Putamen (tissue), 1 donor: ENCODE data around the gene FCN2.

ENCODE experiments used
- DNase-seq: peaks from one replicate; pipeline ENCODE4 v3.0.0-alpha.2; 2016; ENCODE audit warnings: low spot score

The FCN2 gene

DNA sequence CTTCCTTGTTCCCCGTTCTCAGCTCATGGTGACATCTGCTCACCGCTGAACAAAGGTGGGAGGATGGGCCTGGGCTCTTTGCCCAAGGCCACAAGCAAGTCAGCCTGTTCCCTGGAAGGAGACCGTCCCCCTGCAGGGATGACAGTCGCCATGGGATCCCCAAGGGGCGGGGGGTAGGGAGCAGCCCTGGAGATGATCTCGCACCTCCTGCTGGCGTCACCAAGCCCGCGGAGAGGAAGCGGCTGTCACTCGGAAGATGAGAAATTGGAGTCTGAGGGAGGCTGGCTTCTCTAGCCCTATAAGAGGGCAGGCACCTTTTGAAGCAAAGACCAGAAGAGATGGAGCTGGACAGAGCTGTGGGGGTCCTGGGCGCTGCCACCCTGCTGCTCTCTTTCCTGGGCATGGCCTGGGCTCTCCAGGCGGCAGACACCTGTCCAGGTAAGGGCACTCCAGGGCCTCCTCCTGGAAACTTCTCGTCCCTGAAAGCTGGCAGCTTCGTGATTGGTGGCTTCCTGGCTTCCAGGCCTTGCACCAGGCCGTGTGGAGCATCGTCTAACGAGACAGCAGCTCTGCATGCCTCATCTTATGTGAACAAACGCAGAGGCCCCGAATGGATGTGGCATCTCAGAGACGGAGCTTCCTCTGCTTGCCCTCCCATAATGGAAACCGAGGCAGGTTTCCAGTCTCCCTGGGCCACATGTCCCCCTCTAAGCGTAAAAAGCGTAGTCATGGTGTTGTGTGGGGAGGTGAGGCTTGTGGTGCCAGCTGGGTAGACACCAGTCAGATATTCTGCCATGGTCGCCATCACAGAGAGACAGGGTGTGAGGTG lies at the start of gene FCN2:
Gene FCN2 (plus strand): TSS at position 327 of the 829 bp plus-strand sequence. CDS start 12 bp downstream, at position 339.
- no peak for DNase-seq

DNA sequence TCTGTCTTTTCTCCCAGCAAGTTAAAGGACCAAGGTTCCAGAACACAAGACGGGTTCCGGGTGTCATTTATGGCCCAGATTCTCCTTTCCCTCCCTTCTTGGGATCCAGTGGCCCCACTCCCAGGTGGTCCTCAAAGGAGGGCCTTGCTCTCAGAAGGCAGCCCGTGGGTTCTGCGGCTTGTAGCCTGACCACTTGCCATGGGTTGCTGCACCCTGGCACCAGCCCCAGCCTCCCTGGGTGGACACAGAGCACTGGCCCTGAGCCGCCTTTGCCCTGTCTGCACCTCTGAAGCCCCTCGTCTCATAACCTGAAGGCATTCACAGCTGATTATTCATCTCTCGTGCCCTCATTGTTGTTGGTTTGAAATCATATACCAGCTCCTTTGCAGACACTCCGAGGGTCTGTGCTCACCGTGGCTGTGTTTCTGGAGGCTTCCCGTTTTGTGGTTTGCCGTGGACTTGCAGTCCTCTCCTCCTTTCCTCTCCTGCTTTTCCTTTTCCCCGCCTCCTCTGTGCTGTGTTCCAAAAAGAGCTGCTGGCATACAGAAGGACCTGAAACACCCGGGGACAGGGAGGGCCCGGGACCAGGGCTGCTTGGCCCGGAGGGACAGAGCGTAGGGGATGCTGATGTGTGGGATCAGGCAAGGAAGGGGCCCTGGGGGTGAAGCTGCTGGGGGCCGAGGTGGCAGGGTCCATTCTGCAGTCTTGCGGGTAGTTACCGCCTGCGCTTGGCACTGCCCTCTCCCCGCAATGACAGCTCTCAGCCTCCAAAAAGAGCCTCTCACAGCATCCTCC lies 49.5 kb upstream of the FCN2 start:
- no peak for DNase-seq

- DNase-seq, result no peak
Observed at GRCh38 chr9:134832471-134832870, 48.1 kb upstream of the FCN2 start.

GRCh38 chr9:134833294-134833880 lies 47.2 kb upstream of the FCN2 start:
- DNase-seq, result no peak

- DNase-seq, result no peak
Observed at GRCh38 chr9:134834217-134834956, 46.2 kb upstream of the FCN2 start.

DNA sequence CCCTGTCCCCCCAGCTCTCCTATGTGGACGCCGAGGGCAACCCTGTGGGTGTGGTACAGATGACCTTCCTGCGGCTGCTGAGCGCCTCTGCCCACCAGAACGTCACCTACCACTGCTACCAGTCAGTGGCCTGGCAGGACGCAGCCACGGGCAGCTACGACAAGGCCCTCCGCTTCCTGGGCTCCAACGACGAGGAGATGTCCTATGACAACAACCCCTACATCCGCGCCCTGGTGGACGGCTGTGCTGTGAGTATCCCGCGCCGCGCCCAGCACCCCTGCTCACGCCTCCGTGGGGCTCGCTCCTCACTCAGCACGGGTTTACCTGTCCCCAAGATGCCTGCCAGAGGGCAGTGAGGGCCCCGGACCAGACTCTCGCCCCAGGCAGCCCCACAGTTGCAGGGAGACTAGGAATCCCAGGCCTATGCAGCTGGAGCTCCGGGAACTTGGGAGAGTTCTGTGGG lies 45.6 kb upstream of the FCN2 start:
- no peak for DNase-seq

GRCh38 chr9:134835448-134835847 lies 45.2 kb upstream of the FCN2 start:
- DNase-seq, result no peak

- DNase-seq, result no peak
Observed at GRCh38 chr9:134835987-134836386, 44.6 kb upstream of the FCN2 start.

GRCh38 chr9:134836406-134836970 lies 44.1 kb upstream of the FCN2 start:
- DNase-seq, result no peak

- DNase-seq, result no peak
Observed at GRCh38 chr9:134837529-134837928, 43.1 kb upstream of the FCN2 start.

DNA sequence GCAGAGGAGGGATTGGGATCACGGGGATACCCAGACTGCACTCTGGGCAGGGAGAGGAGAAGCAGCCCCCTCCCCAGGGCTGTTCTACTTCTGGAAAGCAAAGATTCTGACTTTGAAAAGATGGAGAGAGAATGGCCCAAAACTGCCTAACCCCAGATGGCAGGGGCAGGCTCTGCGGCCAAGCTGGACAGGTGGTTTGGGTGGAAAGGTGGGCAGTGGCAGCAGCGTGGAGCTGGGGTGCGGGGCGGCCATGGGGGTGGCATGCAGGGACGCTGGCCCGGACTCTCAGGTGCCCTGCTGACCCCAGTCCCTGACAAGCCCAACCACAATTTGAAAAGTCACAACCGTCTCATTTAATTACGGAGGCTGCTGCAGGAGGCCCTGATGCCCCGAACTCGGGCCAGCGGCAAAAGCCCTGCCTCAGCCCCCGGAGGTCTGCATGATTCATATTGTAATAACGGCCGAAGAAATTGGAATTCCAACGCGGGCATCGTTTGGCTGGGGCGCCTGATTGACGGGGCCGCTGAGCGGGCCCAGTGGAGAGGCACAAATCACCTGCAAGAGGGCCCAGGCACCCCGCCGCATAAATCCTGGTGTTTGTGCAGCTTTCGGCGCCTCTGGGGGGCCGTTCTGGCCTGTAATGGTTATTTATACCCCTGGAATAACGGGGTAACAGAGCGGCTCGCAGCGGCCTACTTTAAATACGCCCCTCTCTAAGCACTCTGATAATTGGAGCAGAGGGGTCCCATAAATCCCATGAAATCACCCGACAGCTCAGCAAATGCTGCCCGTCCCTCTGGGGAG lies 41.8 kb upstream of the FCN2 start:
- DNase-seq, result no peak

GRCh38 chr9:134839455-134840125 lies 41.0 kb upstream of the FCN2 start:
- DNase-seq, result no peak

DNA sequence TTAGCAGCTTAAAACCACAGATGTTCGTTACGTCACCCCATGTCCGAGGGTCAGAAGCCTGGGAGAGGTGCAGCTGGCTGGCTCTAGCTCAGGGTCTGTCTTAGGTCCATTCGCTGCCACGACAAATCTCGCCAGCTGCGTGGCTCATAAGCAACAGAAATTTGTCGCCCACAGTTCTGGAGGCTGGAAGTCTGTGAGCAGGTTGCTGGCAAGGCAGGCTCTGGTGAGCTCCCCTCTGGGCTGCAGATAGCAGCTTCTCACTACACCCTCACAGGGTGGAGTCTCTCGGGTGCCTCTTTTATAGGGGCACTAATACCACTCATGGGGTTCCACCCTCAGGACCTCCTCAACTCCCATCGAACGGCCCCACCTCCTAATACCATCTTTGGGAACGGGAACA lies 40.1 kb upstream of the FCN2 start:
- no peak for DNase-seq

GRCh38 chr9:134841180-134841904 lies 39.3 kb upstream of the FCN2 start:
- no peak for DNase-seq

- no peak for DNase-seq
Observed at GRCh38 chr9:134842321-134842720, 38.3 kb upstream of the FCN2 start.

GRCh38 chr9:134843740-134844139 lies 36.9 kb upstream of the FCN2 start:
- DNase-seq, result no peak

DNA sequence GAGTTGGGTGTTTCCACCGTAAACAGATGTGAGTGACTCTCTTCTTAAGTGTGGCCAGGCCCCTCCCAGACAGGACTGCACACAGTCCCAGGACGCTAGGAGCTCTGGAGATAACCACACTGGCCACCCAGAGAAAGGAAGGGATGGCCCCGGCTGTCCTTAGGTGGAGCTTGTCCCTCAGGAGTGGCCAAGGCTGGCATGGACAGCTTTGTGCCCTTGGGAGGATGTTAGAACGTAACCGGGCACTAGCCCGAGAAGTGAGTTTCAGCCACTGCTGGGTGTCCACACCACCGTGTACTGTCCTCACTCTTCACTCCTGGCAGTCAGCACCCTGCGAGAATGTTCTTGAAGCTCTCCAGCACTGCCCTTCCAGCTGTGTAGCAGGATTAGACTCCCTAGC lies 35.8 kb upstream of the FCN2 start:
- DNase-seq, result no peak

DNA sequence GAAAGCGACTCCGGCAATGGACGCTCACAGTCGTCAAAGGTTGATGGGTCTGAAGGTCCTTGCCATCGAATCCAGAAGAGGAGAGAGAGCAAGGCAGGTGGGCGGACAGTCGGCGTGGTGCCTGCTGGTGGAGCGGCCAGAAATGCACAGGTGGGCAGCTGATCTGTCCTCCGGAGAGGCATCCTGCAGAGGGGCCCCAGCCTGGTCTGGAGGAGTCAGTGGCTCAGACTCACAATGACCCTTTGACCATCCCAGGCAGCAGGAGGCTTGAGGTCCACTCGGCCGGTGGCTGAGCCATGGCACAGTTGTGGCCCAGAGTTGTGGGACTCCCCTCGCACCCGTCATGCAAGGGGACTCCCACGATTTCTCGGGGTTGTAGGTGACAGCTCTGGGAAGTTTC lies 34.4 kb upstream of the FCN2 start:
- no peak for DNase-seq

DNA sequence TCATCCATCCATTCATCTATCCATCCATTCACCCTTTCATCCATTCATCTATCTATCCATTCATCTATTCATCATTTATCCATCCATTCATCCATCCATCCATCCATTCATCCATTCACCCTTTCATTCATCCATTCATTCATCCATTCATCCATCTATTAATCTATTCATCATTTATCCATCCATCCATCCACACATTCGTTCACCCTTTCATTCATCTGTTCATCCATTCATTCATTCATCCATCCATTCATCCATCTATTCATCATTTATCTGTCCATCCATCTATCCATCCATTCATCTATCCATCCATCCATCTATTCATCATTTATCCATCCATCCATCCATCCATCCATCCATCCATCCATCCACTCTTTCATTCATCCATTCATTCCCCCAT lies 33.9 kb upstream of the FCN2 start:
- no peak for DNase-seq

DNA sequence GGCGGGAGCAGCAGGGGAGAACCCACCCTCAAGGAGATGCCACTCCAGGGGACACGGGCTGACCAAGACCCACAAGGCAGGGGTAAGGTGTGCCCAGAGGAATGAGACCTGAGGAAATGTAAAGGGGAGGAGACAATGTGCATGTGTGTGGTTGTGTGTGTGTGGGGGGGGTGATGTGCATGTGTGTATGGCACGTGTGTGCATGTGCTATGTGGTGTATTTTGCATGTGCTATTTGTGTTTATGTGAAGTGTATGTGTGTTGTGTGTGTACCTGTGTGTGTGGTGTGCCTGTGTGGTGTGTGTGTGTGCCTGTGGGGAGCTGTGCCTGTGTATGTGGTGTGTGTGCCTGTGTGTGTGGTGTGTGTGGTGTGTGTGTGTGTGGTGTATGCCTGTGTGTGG lies 33.5 kb upstream of the FCN2 start:
- no peak for DNase-seq
